Heart right ventricle (tissue), 16 donors: ENCODE data around the gene ITM2C. TPM values are rescaled to one million over a fixed set of nuclear protein-coding genes. Genes with fewer than 3 reads are reported as not detected.

Source experiments
- ATAC-seq, 8 donors: fragments of 200-7000 bp; cut with Tn5 transposase; one replicate each; pipeline ENCODE4 v1.9.1; 2020; ENCODE audit warnings: mild to moderate bottlenecking in 8 of 8, moderate library complexity in 8 of 8, moderate number of reproducible peaks in 1 of 8
- DNase-seq, 2 donors: peaks; one replicate each; pipeline ENCODE4 v3.0.0-alpha.2; 2020
- H3K27ac ChIP-seq, 10 donors: fragments of 200-600 bp; sonication (generic) in 2 of 10; one replicate each; pipeline versions ENCODE4 v1.5.0 to v1.8.0; 2020 to 2022; ENCODE audit warnings: mild to moderate bottlenecking in 3 of 10
- H3K27me3 ChIP-seq, 7 donors: fragments of 200-600 bp; one replicate each; pipeline ENCODE4 v1.8.0; 2021 to 2022; ENCODE audit warnings: mild to moderate bottlenecking in 2 of 7
- H3K36me3 ChIP-seq, 9 donors: fragments of 200-600 bp; sonication (generic) in 1 of 9; one replicate each; pipeline versions ENCODE4 v1.5.0 to v1.8.0; 2020 to 2022; ENCODE audit warnings: mild to moderate bottlenecking in 2 of 9
- H3K4me1 ChIP-seq, 9 donors: fragments of 200-600 bp; sonication (generic) in 1 of 9; one replicate each; pipeline versions ENCODE4 v1.5.0 to v1.8.0; 2020 to 2022; ENCODE audit warnings: mild to moderate bottlenecking in 4 of 9
- H3K4me3 ChIP-seq, 10 donors: fragments of 200-600 bp; sonication (generic) in 2 of 10; one replicate each; pipeline versions ENCODE4 v1.5.0 to v1.8.0; 2020 to 2022; ENCODE audit warnings: mild to moderate bottlenecking in 7 of 10, moderate library complexity in 2 of 10
- H3K9me3 ChIP-seq, 11 donors: fragments of 200-600 bp in 10 of 11; sonication (generic) in 2 of 11; one replicate each; pipeline versions ENCODE4 v1.5.0 to v1.8.0; 2013 to 2022; ENCODE audit warnings: mild to moderate bottlenecking in 2 of 11, control low read depth in 1 of 11, moderate library complexity in 1 of 11
- WGBS, 2 donors: extraction: QIAGEN DNeasy Blood & Tissue Kit; methylation state at CpG; one replicate each; pipeline ENCODE4 v1.1.7; 2013; ENCODE audit warnings: inconsistent platforms in 1 of 2; 5-methylcytosine and 5-hydroxymethylcytosine counted together
- intact Hi-C, 10 donors: fragments of 100-400 bp; cut with DNase I; formaldehyde crosslinking; loops; one replicate each; pipeline versions ENCODE4 v1.11.1 to v1.14.2; 2022
- polyA plus RNA-seq, 2 donors: library from polyadenylated mRNA; stranded (reverse); fragments of 200-250 nt; gene quantifications; one replicate each; pipeline ENCODE4 v1.2.3, GENCODE V29; 2013
- total RNA-seq, 10 donors: library from RNA; stranded (reverse); fragmentation: NEBNext Ultra II Directional in 3 of 10; extraction: Animal tissue kit (Norgen Biotek cat#: 25700) in 3 of 10; gene quantifications; one replicate each; pipeline versions ENCODE4 v1.2.1 to v1.2.4, GENCODE V29; 2021 to 2023
- TF ChIP-seq, protein P1 (sequence below), 9 donors: fragments of 200-600 bp; sonication (generic) in 2 of 9; IDR thresholded peaks; one replicate each; pipeline versions ENCODE4 v1.5.0 to v1.8.0; 2021 to 2022; ENCODE audit warnings: antibody characterized with exemption in 9 of 9, mild to moderate bottlenecking in 5 of 9, moderate library complexity in 1 of 9
- donor health status: Arrhythmogenic right ventricular cardiomyopathy.
- donor health status: ischemic (EF 13 %, LVEDD 7.1; RV severe dilation, severe dysfunction).
- donor health status: healthy with polysubstance abuse.
- donor health status: DM: no; HTN: yes; CAD: no.
- donor health status: DM: no; HTN: no; CAD: no.
- donor health status: ischemic (EF 25% LVEDD 6.9; RV normal size, moderate dysfunction).
- donor health status: ischemic (EF 25% LVEDD 5.7; RV mildly dilated, moderate dysfunction).
- donor health status: healthy.
- donor health status: DM: yes; HTN: yes; CAD: no.
- donor health status: Ischemic cardiomyopathy.
- donor health status: ischemic (EF 35%, LVEDD 5.7; RV mildly dilated, moderate dysfunction).
- donor health status: nonischemic (EF 11% LVEDD 7.7; RV severe dilation, severe dysfunction).
- donor health status: DM: yes; HTN: yes; CAD: no.
- donor health status: PGD.
- donor health status: ischemic (EF 29% LVEDD 5.4; RV normal size, mild dysfunction).
- donor health status: nonischemic (EF 23%, LVEDD 6.1; RV moderate dilation, normal function).

The ITM2C gene
- total and polyA plus RNA-seq, 12 donors, result 12.1 to 32.7 (median 22.2) TPM

DNA sequence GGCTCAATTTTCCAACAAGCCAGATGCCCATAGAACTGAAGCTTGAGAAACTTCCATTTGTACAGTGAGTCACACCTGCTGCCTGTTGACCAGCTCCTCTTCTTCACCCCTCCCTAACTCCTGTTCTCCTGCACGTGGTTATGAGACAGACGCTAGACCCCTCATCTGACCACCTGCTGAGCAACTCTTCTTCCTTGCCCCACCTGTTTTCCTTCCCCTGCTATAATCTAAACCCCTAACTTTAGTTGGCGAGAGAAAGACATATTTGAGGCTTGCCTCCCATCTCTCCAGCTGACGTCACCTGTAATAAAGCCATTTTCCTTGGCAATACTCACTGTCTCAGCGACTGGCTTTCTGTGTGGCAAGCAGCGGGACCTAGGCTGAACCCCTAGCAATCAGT lies 22.3 kb upstream of the ITM2C start:
- Histone ChIP-seq H3K27ac (no peak overlapping the region), H3K27me3 (peaks cover 0 to 23% (median 12%) of the 10 kb centered on the region in 7 donors), H3K4me3 (no peak overlapping the region), H3K36me3 (no peaks in the 10 kb centered on the region), H3K9me3 (peaks cover 0 to 24% (median 0%) of the 10 kb centered on the region in 11 donors), H3K4me1 (peaks cover 0 to under 1% (median 0%) of the 10 kb centered on the region in 9 donors)
- DNase-seq (no peak), ATAC-seq (no peak)
- 73 to 76% methylated on average over 6 of the region's 6 CpGs for WGBS, 2 donors
- intact Hi-C loops, result no loop called here
- TF ChIP-seq, protein P1, sequence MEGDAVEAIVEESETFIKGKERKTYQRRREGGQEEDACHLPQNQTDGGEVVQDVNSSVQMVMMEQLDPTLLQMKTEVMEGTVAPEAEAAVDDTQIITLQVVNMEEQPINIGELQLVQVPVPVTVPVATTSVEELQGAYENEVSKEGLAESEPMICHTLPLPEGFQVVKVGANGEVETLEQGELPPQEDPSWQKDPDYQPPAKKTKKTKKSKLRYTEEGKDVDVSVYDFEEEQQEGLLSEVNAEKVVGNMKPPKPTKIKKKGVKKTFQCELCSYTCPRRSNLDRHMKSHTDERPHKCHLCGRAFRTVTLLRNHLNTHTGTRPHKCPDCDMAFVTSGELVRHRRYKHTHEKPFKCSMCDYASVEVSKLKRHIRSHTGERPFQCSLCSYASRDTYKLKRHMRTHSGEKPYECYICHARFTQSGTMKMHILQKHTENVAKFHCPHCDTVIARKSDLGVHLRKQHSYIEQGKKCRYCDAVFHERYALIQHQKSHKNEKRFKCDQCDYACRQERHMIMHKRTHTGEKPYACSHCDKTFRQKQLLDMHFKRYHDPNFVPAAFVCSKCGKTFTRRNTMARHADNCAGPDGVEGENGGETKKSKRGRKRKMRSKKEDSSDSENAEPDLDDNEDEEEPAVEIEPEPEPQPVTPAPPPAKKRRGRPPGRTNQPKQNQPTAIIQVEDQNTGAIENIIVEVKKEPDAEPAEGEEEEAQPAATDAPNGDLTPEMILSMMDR (IDR thresholded peaks at IDR 0.05), result no peak

DNA sequence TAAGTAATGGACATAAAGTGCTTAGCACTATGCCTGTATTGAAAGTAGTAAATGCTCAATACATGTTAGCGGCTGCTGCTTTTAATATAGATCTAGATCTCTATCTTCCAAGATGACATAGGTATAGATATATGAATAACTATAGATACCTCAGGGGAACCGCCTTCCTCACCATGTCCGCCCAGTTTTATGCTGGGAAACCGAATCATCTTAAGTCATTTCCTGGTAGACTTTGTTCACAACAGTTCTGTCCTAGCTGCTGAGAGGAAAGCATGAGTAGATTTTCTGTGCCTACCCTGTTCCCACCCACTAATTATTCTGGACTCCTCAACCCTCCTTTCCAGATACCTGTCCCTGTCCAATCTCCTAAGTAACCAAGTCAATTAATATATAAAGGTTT lies 21.6 kb upstream of the ITM2C start:
- Histone ChIP-seq H3K27me3 (peaks cover 0 to 23% (median 14%) of the 10 kb centered on the region in 7 donors), H3K9me3 (peaks cover 0 to 21% (median 0%) of the 10 kb centered on the region in 11 donors), H3K36me3 (no peaks in the 10 kb centered on the region), H3K4me1 (peaks cover 0 to 8% (median 0%) of the 10 kb centered on the region in 9 donors), H3K27ac (no peak overlapping the region), H3K4me3 (no peak overlapping the region)
- DNase-seq, result no peak
- intact Hi-C loops, result no loop called here
- no peak for ATAC-seq
- TF ChIP-seq, protein P1 (IDR thresholded peaks at IDR 0.05), result no peak
- WGBS, 2 donors, result 75 to 76% methylated on average over 4 of the region's 4 CpGs

DNA sequence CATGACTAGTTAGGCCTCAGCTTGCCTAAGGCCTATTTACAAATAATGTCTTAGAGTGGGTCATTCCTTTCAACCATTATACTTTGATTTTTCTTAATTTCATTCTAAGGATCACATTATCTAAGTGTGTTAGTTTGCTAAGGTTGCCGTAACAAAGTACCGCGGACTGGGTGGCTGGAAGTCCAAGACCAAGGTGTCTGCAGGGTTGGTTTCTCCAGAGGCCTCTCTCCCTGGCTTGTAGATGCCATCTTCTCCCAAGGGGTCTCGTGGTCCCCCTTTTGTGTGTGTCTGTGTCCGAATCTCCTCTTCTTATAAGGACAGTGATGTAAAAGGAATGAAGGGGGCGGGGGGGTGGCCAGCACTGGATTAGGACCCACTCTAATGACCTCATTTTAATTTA lies 18.4 kb upstream of the ITM2C start:
- intact Hi-C loops, result loop anchor here in 2 of 10 donors (5.0 kb wide), 1 partner anchor 141 kb away; no protein-coding TSS in a partner anchor
- Histone ChIP-seq H3K27ac (no peak overlapping the region), H3K4me3 (no peak overlapping the region), H3K27me3 (peaks cover 0 to 47% (median 33%) of the 10 kb centered on the region in 7 donors), H3K36me3 (no peaks in the 10 kb centered on the region), H3K9me3 (peaks cover 0 to 8% (median 0%) of the 10 kb centered on the region in 11 donors), H3K4me1 (peaks cover 0 to 10% (median 0%) of the 10 kb centered on the region in 9 donors)
- ATAC-seq (no peak), DNase-seq (no peak)
- TF ChIP-seq, protein P1 (IDR thresholded peaks at IDR 0.05), result no peak
- 97 to 100% methylated on average over 6 of the region's 6 CpGs for WGBS, 2 donors

DNA sequence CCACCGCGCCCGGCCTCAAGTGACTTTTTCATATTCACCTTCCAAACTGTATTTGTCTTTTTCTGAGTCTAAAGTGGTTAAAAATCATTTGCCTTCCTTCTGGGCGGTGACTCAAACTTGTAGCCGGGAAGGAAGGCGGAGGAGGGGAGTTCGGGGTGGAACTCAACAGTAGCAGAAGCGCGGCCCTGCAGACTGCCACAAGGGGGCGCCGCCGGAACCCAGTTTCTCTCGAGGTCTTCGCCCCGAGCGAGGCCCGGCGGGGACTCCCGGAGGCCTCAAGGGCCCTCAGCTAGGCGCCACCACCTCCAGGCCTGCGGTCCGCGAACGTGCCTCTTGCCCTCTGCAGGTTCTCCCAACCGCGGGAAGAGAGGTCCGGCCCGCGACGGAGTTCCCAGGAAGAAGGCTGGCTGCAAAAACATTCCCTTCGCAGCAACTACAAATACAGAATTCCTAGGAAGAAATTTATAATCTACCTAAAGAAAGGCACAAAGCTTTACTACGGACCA lies 16.8 kb upstream of the ITM2C start:
- 10 to 11% methylated on average over 32 of the region's 32 CpGs for WGBS, 2 donors
- peak overlapping the region in 5 of 10 donors; percentile 4 to 31 (median 23) for H3K4me3 ChIP-seq
- peaks cover 0 to 15% (median 0%) of the 10 kb centered on the region in 11 donors for H3K9me3 ChIP-seq
- ATAC-seq (peak; percentile 83 to 97 (median 89)), DNase-seq (peak; percentile 87 to 89)
- no peaks in the 10 kb centered on the region for H3K36me3 ChIP-seq
- TF ChIP-seq, protein P1 (IDR thresholded peaks at IDR 0.05), result peak; percentile 76 to 96 (median 89)
- H3K4me1 ChIP-seq, result peaks cover 0 to 10% (median 0%) of the 10 kb centered on the region in 9 donors
- H3K27me3 ChIP-seq, result peaks cover 0 to 55% (median 32%) of the 10 kb centered on the region in 7 donors
- H3K27ac ChIP-seq, result no peak overlapping the region
- intact Hi-C loops, result loop anchor here in 5 of 10 donors (1.0 to 5.0 kb wide), 4 partner anchors 139 to 140 kb away; no protein-coding TSS in a partner anchor
